ENCODE results near the gene RPTOR. TPM values are rescaled to one million over a fixed set of nuclear protein-coding genes. Genes with fewer than 3 reads are reported as not detected.
"Not testable (repeated sequence)": the region's sequence is repeated elsewhere in the genome, so short reads cannot be mapped to it uniquely, and the experiment has no call there.

The RPTOR gene
- total RNA-seq, 1 experiment from 2014 or later, result 19.7 TPM

DNA sequence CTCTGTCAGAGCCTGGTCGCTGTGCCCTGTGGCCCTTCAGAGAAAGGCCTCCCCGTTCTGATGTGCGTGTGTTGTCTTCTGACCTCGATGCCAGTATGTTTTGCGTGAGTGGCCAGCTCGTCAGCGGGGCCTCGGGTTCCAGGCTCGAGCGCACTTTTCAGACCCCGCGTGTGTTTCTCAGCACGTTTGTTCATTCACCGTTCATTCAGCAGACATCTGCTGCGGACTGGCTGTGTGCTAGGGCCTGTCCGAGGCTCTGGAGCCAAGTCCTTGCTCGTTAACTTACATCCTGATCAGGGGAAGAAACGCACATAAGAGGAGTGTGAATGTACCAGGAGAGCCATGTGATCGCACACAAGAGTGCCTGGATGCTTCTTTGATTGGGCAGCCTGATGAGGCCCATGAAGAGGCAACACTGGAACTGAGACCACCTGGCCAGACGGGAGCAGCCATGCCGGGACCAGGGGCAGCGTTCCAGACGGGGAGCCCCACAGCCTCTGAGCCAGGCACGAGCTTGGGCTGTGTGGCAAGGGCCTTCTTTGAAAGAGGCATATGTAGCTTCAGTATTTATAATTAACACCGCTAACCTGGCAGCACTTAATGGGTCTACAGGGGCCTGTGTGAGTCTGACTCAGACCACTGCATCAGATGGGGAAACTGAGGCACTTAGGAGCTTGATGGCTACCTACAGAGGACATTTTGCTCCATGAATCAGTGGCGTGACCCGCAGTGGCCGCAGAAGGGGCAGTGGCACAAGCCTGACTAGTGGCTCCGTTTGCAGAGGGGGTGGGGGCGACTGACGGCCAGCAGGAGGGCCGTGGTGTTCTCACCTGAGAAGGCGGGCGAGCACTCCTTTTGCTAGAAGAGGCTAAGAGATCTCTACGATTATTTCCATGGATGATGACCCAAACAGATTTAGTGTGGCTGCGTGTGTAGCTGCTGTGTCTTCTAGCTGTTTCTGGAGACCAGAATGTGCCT lies 259.1 kb downstream of the RPTOR start:
- DNase-seq (ENCODE audit: extremely low read depth, low read depth), result no peak

DNA sequence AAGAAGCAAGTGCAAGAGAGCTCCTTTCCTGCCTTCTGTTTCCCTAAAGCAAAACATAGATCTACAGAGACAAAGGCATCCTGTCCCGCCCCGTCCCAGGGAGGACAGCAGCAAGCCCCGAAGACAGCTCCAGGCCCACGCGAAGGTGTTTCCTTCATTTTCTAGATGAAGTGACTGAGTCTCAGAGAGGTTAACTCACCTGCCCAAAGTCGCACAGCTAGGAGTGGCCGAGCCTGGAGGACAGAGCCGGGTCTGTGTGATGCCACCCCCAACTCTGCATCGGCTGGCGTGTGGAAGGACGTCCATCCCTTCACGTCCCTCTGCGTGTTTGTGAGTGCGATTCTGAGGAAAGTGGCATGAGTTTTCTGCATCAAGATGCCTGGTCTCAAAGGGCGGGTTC lies 259.8 kb downstream of the RPTOR start:
- DNase-seq (ENCODE audit: extremely low read depth, low read depth), result no peak

DNA sequence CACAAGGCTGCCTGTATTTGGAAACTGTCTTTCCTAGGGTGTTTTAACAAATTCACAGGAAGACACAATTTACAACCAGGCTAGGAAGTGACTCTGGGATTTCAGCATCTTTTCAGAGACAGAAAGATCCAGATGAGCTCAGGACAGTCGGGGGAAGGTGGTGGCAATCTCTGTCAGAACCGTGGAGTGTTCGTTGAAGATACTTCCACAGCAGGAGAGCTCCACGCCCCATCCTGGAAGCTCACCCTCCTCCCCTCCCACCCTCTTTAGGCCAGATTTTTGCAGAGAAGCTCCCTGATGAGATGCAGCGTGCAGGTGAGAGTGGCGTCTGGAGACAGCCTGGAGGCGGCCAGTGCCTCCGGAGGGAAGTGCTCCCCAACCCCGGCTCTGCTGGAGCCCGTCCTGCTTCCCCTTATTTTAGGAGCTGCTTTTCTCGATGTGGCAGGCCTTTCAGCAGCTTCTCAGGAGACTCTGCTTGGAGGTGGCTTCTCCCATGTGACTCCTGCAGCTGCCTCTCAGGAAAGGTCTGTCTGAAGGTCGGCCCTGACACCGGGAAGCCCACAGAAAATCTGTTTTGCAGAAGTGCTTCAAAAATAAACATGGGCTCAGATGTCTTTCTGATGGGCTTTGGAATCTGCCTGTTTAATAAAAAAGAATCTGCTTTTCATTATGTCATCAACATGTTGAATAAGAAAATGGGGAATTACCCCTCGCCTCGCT lies 260.6 kb downstream of the RPTOR start:
- no peak for DNase-seq (ENCODE audit: extremely low read depth, low read depth)

DNA sequence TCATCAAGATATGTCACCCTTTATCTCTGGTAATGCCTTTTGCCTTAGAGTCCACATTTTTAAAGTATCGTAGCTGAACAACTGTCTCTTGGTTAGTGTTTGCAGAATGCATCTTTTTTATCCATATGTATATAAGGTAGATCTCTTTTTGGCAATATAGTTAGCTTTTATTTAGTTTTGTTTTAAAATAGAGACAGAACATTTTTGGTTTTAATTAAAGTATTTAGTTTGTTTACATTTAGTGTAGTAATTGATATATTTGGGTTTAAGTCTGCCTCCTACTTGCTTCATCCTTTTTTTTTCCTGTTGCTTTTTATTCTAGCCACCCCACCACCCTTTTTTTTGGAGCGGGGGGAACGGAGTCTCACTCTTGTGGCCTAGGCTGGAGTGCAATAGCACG lies 262.4 kb downstream of the RPTOR start:
- no peak for DNase-seq (ENCODE audit: extremely low read depth, low read depth)

- DNase-seq (ENCODE audit: extremely low read depth, low read depth), result no peak
Observed at GRCh38 chr17:80807882-80808281, 263.2 kb downstream of the RPTOR start.

GRCh38 chr17:80811181-80812105 lies 266.8 kb downstream of the RPTOR start:
- no peak for DNase-seq (ENCODE audit: extremely low read depth, low read depth)

- DNase-seq (ENCODE audit: extremely low read depth, low read depth), result no peak
Observed at GRCh38 chr17:80812362-80813088, 267.9 kb downstream of the RPTOR start.

DNA sequence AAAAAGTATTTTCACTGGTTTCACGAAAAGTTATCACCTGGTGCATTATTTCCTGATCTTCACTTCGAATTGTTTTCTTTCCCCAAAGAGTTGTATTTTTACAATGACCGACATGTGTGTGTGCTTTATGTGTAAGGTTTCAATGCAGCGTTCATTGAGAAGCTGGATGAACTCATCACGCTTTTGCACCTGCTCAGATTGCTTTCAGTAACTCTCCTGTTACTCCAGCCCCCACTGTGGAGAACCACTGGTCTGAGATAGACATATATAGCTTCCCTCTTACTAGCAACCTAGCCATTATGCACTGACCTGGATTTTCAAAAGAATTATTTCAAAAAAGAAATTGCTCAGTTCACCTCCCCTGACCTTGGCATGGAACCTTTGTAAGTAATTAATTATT lies 268.7 kb downstream of the RPTOR start:
- DNase-seq (ENCODE audit: extremely low read depth, low read depth), result no peak

DNA sequence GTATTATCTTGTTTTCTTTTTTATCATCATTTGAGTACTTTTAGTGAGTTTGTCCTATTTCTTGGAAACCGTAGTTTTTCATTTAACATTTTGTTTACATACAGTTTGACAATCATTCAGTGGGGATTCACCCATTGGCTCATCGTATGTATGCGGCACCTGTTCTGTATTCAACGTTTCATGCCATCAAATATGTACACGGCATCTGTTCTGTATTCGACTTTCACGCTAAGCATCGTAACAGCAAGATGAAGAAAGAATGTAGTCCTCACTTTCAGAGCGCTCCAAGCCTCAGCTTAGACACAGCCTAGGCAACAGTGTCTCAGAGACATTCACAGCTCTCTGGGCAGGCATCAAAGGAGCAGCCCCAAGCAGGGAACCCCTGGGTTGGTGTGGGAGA lies 269.9 kb downstream of the RPTOR start:
- no peak for DNase-seq (ENCODE audit: extremely low read depth, low read depth)

GRCh38 chr17:80815151-80815681 lies 270.6 kb downstream of the RPTOR start:
- DNase-seq (ENCODE audit: extremely low read depth, low read depth), result no peak

DNA sequence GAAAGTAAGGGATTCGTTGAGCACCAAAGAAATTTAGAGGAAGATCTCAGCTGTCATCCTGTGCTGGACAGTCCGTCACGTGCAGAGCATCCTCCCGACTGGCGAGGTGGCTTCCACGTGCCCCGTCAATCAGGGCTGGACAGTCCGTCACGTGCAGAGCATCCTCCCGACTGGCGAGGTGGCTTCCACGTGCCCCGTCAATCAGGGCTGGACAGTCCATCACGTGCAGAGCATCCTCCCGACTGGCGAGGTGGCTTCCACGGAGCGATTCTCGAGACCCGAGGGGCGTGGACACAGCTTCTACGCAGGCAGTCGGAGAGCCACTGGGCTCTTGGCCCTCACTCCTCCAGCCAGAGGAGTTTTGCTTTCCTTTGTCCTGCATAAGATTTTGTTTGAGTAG lies 271.1 kb downstream of the RPTOR start:
- not testable (repeated sequence) for DNase-seq (ENCODE audit: extremely low read depth, low read depth)

DNA sequence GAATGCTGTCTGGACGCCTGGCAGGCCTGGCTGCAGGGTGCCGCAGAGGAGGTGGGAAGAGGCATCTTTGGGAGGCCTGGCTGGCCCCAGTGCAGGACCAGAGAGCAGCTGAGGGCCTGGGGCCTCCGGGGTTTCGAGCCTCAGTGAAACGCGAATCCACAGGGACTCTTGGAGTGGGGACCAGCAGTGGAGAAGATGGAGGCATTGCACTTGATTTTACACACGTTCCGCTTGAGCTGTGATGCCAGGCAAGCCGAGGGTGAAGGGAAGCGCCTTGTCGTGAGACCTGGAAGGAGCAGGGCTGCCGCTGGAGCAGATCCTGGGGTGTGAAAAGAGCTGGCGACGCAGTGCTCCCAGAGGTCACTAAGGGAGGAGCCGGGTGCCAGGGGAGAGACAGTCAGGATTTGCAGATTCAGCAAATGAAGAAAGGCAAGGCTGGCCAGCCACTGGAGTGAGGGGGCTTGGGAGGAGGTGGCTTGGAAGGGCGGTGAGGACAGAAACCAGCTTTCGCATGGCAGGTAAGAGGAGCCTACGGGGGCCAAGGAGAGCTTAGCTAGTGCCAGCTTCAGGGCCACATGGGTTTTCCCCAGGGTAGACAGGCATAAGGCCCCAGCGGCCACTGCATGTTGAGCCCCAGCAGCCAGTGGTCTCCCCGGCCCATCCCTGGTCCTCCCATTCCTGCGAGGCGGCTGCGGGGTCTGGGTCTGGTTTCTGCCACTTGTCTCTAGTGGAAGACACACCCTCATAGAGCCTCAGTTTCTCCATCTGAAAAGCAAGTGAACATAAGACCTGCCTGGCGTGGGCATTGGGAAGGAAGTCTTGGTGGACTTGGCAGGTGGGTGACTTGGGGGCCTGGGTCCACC lies 271.8 kb downstream of the RPTOR start:
- DNase-seq (ENCODE audit: extremely low read depth, low read depth), result no peak

DNA sequence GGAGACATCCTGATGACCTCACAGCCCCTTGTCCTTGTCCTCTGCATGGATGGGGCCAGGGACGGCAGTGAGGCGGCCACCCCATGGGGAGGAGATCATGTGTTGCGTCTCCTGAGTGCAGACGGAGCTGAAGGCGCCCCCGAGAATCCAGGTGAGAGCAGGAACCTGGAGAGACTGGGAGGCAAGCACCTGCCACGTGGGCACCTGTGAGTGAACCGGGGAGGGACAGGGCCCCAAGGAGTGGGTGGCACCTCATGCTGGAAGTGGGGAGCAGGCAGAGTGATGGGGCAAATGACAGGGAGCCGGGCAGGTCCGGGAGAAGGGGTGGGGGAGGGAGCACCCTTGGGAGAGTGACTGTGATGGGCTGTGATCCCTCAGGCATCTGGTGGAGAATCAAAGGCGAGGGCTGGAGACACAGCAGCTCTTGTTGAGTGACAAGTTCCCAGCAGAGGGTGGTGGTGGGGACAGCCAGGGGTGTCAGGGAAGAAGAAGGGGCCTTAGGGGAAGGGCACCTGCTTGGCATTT lies 272.7 kb downstream of the RPTOR start:
- no peak for DNase-seq (ENCODE audit: extremely low read depth, low read depth)

DNA sequence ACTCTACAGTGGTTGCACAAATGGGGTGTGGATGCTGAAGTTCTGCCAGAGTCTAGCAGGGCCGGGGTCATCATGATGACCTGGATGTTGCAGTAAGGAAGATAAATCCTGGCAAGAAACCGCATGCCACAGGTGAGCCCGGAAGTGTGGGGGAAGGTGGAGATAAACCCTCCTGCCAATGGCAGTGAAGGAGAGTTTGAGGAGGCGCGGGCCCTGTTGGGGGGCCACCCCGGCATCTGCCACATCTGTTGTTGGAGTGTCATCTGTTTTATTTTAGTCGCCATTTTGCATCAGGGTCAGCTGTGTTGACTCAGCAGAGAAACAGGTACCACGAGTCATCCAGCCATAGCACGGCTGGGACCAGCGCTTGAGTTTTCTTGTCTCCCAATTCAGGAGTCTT lies 273.2 kb downstream of the RPTOR start:
- DNase-seq (ENCODE audit: extremely low read depth, low read depth), result no peak

GRCh38 chr17:80818871-80819270 lies 274.2 kb downstream of the RPTOR start:
- DNase-seq (ENCODE audit: extremely low read depth, low read depth), result no peak

GRCh38 chr17:80819422-80820164 lies 275.0 kb downstream of the RPTOR start:
- no peak for DNase-seq (ENCODE audit: extremely low read depth, low read depth)

GRCh38 chr17:80820331-80820730 lies 275.7 kb downstream of the RPTOR start:
- no peak for DNase-seq (ENCODE audit: extremely low read depth, low read depth)

GRCh38 chr17:80821546-80821945 lies 276.9 kb downstream of the RPTOR start:
- DNase-seq (ENCODE audit: extremely low read depth, low read depth), result no peak
